Panc1 (cell line): ENCODE measurements around the gene CAPN9. TPM values are rescaled to one million over a fixed set of nuclear protein-coding genes. Genes with fewer than 3 reads are reported as not detected.

Experiments
- ATAC-seq: fragments of 200-7000 bp; cut with Tn5 transposase; 2 replicates; pipeline ENCODE4 v1.9.1; 2020; ENCODE audit warnings: mild to moderate bottlenecking, moderate library complexity
- BruUV-seq: library from RNA; stranded (reverse); fragments of 400-500 nt; replicated peaks from 2 replicates; lab custom pipeline; 2021; lab: Mats Ljungman, UMichigan
- CTCF ChIA-PET: fragments of 300-600 bp; sonication (Branson Sonifier 250); formaldehyde crosslinking; loops from one replicate; lab custom pipeline; 2022; ENCODE audit warnings: antibody characterized with exemption; lab: Charles Lee
- POLR2A ChIA-PET: fragments of 300-600 bp; sonication (Branson Sonifier 250); formaldehyde crosslinking; loops from one replicate; lab custom pipeline; 2022; ENCODE audit warnings: antibody characterized with exemption; lab: Charles Lee
- DNase-seq: peaks from one replicate; pipeline ENCODE4 v3.0.0-alpha.2; 2010; ENCODE audit warnings: low read depth, low spot score
- H3K27ac ChIP-seq: 2 replicates; pipeline ENCODE4 v1.5.1; 2011; ENCODE audit warnings: mild to moderate bottlenecking, low read length, inconsistent platforms
- H3K27me3 ChIP-seq: fragments of 200-500 bp; sonication (Bioruptor generic); 2 replicates; pipeline ENCODE4 v1.6.0; 2014; ENCODE audit warnings: low read length, inconsistent platforms; ENCODE audit not compliant: control insufficient read depth, insufficient read depth
- H3K36me3 ChIP-seq: fragments of 200-500 bp; sonication (Bioruptor generic); 2 replicates; pipeline ENCODE4 v1.5.1; 2014; ENCODE audit warnings: inconsistent platforms, mild to moderate bottlenecking, low read length, moderate library complexity; ENCODE audit not compliant: control insufficient read depth, insufficient read depth
- H3K4me1 ChIP-seq: 2 replicates; pipeline ENCODE4 v1.5.1; 2011; ENCODE audit warnings: inconsistent platforms, mild to moderate bottlenecking, low read length, moderate library complexity; ENCODE audit not compliant: control insufficient read depth, insufficient read depth
- H3K4me3 ChIP-seq, 2 experiments: 2 replicates each; pipeline ENCODE4 v1.5.1; 2011 to 2012; ENCODE audit warnings: low read depth in 2 of 2, low read length in 2 of 2, mild to moderate bottlenecking in 2 of 2, inconsistent platforms in 1 of 2, moderate library complexity in 1 of 2
- H3K9me3 ChIP-seq: fragments of 200-500 bp; sonication (Bioruptor generic); 2 replicates; pipeline ENCODE4 v1.5.1; 2014; ENCODE audit warnings: low read depth, mild to moderate bottlenecking, inconsistent platforms, low read length, moderate library complexity; ENCODE audit not compliant: control insufficient read depth, insufficient read depth
- CTCF ChIP-seq: fragments of 450-650 bp; IDR thresholded peaks from 2 replicates; pipeline ENCODE4 v1.5.1; 2017; ENCODE audit warnings: mild to moderate bottlenecking
- POLR2AphosphoS5 ChIP-seq: IDR thresholded peaks from 2 replicates; pipeline ENCODE4 v1.6.1; 2012; ENCODE audit warnings: mild to moderate bottlenecking, low read depth, low read length, moderate library complexity
- SIN3A ChIP-seq: IDR thresholded peaks from 2 replicates; pipeline ENCODE4 v1.6.1; 2012; ENCODE audit warnings: low read depth, mild to moderate bottlenecking, low read length, moderate library complexity, borderline replicate concordance; ENCODE audit not compliant: insufficient read depth
- TCF7L2 ChIP-seq: IDR thresholded peaks from 2 replicates; pipeline ENCODE4 v1.6.1; 2011; ENCODE audit warnings: mild to moderate bottlenecking, low read depth, low read length, inconsistent platforms
- in situ Hi-C: cut with HindIII; loops from 2 replicates; pipeline ENCODE4 v1.10.0; 2016; ENCODE audit warnings: low sequenced_read_pairs, low pct_unique_long_range_greater_than_20kb
- intact Hi-C: fragments of 100-400 bp; cut with micrococcal nuclease; formaldehyde crosslinking; loops from one replicate; pipeline ENCODE4 v1.10.0; 2022; ENCODE audit not compliant: unreplicated experiment
- total RNA-seq: library from RNA; stranded (reverse); gene quantifications from one replicate; pipeline ENCODE4 v1.2.1, GENCODE V29; 2021; ENCODE audit not compliant: unreplicated experiment
- TF ChIP-seq, protein P1 (sequence below), 2 experiments: IDR thresholded peaks; 2 replicates each; pipeline ENCODE4 v1.6.1; 2011 to 2012; ENCODE audit warnings: low read depth in 2 of 2, control low read depth in 1 of 2, low read length in 1 of 2, mild to moderate bottlenecking in 1 of 2, moderate library complexity in 1 of 2; ENCODE audit not compliant: insufficient read depth in 1 of 2

The CAPN9 gene
- total RNA-seq, 1 experiment from 2014 or later: not detected

DNA sequence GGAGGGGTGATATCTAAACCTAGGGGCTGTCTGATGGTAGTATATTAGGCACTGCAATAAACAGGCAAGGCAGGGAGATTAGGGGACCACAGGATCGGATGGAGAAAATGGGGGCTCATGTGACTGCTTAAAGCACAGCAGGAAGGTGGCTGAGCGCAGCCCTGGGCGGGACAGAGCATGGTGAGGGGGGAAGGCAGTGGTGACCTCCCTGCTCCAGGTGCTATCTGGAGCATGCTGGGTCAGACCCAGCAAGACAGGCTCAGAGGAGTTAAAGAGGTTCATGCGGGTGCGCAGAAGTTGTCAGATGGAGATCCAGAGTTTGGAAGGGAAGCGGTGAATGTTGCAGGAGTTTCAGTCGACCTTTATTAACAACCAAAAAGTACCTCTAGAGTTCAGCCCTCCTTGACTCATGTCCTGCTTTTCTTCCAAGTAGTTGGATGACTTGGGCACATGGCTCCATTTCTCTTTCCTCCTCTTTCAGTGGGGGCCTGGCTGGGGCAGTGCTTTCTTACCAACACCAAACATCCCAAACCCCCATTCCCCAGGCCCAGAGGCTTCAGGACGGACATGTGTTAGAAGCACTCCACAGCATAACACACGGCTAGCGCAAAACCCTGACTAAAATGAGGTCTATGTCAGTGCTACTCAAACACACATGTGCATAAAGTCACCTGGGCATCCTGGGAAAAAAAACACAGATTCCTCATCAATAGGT, 41.5 kb downstream of the CAPN9 start:
- DNase-seq (no peak), ATAC-seq (no peak)
- CTCF ChIA-PET: no interaction called here
- Histone ChIP-seq H3K27me3 (no peaks in the 10 kb centered on the region), H3K4me3 (no peak overlapping the region), H3K27ac (no peak overlapping the region), H3K36me3 (no peaks in the 10 kb centered on the region), H3K4me1 (no peaks in the 10 kb centered on the region), H3K9me3 (no peaks in the 10 kb centered on the region)
- BruUV-seq: no TSS peak
- POLR2A ChIA-PET: no interaction called here
- TF ChIP-seq, protein P1, sequence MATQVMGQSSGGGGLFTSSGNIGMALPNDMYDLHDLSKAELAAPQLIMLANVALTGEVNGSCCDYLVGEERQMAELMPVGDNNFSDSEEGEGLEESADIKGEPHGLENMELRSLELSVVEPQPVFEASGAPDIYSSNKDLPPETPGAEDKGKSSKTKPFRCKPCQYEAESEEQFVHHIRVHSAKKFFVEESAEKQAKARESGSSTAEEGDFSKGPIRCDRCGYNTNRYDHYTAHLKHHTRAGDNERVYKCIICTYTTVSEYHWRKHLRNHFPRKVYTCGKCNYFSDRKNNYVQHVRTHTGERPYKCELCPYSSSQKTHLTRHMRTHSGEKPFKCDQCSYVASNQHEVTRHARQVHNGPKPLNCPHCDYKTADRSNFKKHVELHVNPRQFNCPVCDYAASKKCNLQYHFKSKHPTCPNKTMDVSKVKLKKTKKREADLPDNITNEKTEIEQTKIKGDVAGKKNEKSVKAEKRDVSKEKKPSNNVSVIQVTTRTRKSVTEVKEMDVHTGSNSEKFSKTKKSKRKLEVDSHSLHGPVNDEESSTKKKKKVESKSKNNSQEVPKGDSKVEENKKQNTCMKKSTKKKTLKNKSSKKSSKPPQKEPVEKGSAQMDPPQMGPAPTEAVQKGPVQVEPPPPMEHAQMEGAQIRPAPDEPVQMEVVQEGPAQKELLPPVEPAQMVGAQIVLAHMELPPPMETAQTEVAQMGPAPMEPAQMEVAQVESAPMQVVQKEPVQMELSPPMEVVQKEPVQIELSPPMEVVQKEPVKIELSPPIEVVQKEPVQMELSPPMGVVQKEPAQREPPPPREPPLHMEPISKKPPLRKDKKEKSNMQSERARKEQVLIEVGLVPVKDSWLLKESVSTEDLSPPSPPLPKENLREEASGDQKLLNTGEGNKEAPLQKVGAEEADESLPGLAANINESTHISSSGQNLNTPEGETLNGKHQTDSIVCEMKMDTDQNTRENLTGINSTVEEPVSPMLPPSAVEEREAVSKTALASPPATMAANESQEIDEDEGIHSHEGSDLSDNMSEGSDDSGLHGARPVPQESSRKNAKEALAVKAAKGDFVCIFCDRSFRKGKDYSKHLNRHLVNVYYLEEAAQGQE (IDR thresholded peaks at IDR 0.05; ENCODE audit: insufficient read depth in 1 of 2, low read depth in 2 of 2, low read length in 1 of 2): no peak
- TF ChIP-seq CTCF (no peak), POLR2AphosphoS5 (no peak), SIN3A (no peak), TCF7L2 (no peak)
- in situ Hi-C loops: no loop called here
- intact Hi-C loops: no loop called here

DNA sequence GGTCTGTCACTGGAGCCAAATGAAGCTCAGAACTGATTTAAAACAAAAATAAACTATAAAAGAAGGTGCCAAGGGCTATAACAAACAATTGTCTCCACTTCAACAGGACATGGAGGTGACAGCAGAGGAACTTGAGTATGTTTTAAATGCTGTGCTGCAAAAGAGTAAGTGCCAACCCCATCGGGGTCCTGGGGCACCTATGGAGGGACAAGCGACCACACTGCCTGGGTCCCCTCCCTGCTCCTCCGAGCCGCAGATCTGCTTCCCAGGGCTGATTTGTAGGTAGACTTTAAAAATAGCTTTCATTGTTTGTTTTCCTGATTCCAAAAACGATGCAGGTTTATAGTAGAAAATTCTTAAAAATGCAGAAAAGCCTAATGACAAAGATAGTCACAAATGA, 42.8 kb downstream of the CAPN9 start:
- Histone ChIP-seq H3K27me3 (no peaks in the 10 kb centered on the region), H3K4me1 (no peaks in the 10 kb centered on the region), H3K36me3 (no peaks in the 10 kb centered on the region), H3K4me3 (no peak overlapping the region), H3K9me3 (no peaks in the 10 kb centered on the region), H3K27ac (no peak overlapping the region)
- no TSS peak for BruUV-seq
- POLR2A ChIA-PET: no interaction called here
- DNase-seq (no peak), ATAC-seq (no peak)
- CTCF ChIA-PET: no interaction called here
- intact Hi-C loops: loop anchor here (5.0 kb wide), 1 partner anchor 158 kb away; no protein-coding TSS in a partner anchor
- TF ChIP-seq TCF7L2 (no peak), POLR2AphosphoS5 (no peak), CTCF (no peak), SIN3A (no peak)
- TF ChIP-seq, protein P1 (IDR thresholded peaks at IDR 0.05; ENCODE audit: insufficient read depth in 1 of 2, low read depth in 2 of 2, low read length in 1 of 2): no peak
- in situ Hi-C loops: no loop called here
